ENCODE data around the gene GAL.
"Not testable (repeated sequence)": the region's sequence is repeated elsewhere in the genome, so short reads cannot be mapped to it uniquely, and the experiment has no call there.

The GAL gene

GRCh38 chr11:68684385-68685356, at the start of gene GAL:
Gene GAL, plus strand, starts transcription at chr11:68684544. Its CDS starts 380 bp downstream, at chr11:68684924.
- no peak for DNase-seq (ENCODE audit: low read depth in 2 of 2)

GRCh38 chr11:68634606-68635005, 49.7 kb upstream of the GAL start:
- not testable (repeated sequence) for DNase-seq (ENCODE audit: low read depth in 2 of 2)

GRCh38 chr11:68635172-68635571, 49.2 kb upstream of the GAL start:
- DNase-seq (ENCODE audit: low read depth in 2 of 2): not testable (repeated sequence)

GRCh38 chr11:68635883-68636282, 48.5 kb upstream of the GAL start:
- not testable (repeated sequence) for DNase-seq (ENCODE audit: low read depth in 2 of 2)

GRCh38 chr11:68639322-68639721, 45.0 kb upstream of the GAL start:
- not testable (repeated sequence) for DNase-seq (ENCODE audit: low read depth in 2 of 2)

GRCh38 chr11:68641880-68642279, 42.5 kb upstream of the GAL start:
- DNase-seq (ENCODE audit: low read depth in 2 of 2): no peak

- no peak for DNase-seq (ENCODE audit: low read depth in 2 of 2)
These were observed 40.8 kb upstream of the GAL start for GRCh38 chr11:68643585-68643984.

- DNase-seq (ENCODE audit: low read depth in 2 of 2): no peak
These were observed 37.5 kb upstream of the GAL start for GRCh38 chr11:68646832-68647231.

GRCh38 chr11:68649851-68650555, 34.3 kb upstream of the GAL start:
- no peak for DNase-seq (ENCODE audit: low read depth in 2 of 2)

- no peak for DNase-seq (ENCODE audit: low read depth in 2 of 2)
These were observed 33.5 kb upstream of the GAL start for GRCh38 chr11:68650801-68651200.

GRCh38 chr11:68651208-68651984, 32.9 kb upstream of the GAL start:
- DNase-seq (ENCODE audit: low read depth in 2 of 2): no peak

- no peak for DNase-seq (ENCODE audit: low read depth in 2 of 2)
These were observed 32.2 kb upstream of the GAL start for GRCh38 chr11:68651985-68652682.

GRCh38 chr11:68652683-68653156, 31.6 kb upstream of the GAL start:
- no peak for DNase-seq (ENCODE audit: low read depth in 2 of 2)

GRCh38 chr11:68653486-68654430, 30.6 kb upstream of the GAL start:
- DNase-seq (ENCODE audit: low read depth in 2 of 2): no peak

- no peak for DNase-seq (ENCODE audit: low read depth in 2 of 2)
These were observed 29.4 kb upstream of the GAL start for GRCh38 chr11:68654978-68655377.

GRCh38 chr11:68655406-68655805, 28.9 kb upstream of the GAL start:
- no peak for DNase-seq (ENCODE audit: low read depth in 2 of 2)

- DNase-seq (ENCODE audit: low read depth in 2 of 2): no peak
These were observed 28.5 kb upstream of the GAL start for GRCh38 chr11:68655806-68656205.

- DNase-seq (ENCODE audit: low read depth in 2 of 2): no peak
These were observed 27.1 kb upstream of the GAL start for GRCh38 chr11:68657021-68657780.

GRCh38 chr11:68658097-68658496, 26.2 kb upstream of the GAL start:
- DNase-seq (ENCODE audit: low read depth in 2 of 2): no peak

Measured in stimulated activated CD8-positive, alpha-beta memory T cell treated with anti-CD3 and anti-CD28 coated beads, Interleukin-7, amount 100 ng/mL, for 4 hours (primary cell).